Adrenal gland (tissue), 5 donors: ENCODE results near the gene TAGLN2.

Source experiments
- CTCF ChIP-seq, 6 experiments: fragments of 450-650 bp in 4 of 6; fragments of 200-600 bp in 2 of 6; sonication (generic) in 1 of 6; IDR thresholded peaks; 1 replicate in 5 of 6; 2 replicates in 1 of 6; pipeline versions ENCODE4 v1.5.1 to v1.8.0; 2016 to 2021; ENCODE audit warnings: antibody characterized with exemption in 6 of 6, mild to moderate bottlenecking in 2 of 6, moderate library complexity in 1 of 6
- POLR2A ChIP-seq, 2 donors: fragments of 450-650 bp; IDR thresholded peaks; one replicate each; pipeline ENCODE4 v1.6.1; 2017; ENCODE audit warnings: antibody characterized with exemption in 2 of 2, mild to moderate bottlenecking in 2 of 2, moderate library complexity in 1 of 2
- donor health status: DM: no; HTN: no; CAD: no.

DNA sequence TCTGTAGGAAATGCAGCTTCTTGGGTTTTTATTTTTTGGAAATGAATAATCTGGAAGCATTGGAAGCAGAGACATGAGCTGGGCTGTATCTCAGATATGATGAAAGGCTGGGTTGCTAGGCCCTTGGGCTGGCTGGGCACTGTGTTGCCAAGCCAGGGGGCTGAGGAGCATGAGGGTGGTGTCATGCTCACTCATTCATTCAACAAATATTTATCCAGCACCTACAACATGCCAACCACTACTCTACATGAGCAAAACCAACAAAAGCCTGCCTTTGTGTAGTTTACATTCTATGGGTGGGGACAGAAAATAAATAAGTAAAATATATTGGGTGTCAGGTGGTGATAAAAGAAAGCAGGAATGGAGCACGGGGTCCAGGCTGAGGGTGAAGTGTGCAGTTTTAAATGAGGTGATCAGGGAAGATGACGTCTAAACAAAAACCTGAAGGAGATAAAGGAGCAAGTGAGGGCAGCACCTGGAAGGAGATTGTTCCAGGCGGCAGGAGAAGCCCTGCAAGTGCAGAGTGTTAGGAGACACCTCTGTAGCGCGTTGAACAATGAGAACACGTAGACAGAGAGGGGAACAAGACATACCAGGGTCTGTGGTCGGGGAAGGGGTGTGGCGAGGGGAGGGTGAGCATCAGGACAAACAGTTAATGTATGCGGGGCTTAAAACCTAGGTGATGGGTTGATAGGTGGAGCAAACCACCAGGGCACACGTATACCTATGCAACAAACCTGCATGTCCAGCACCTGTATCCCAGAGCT, 10.9 kb downstream of the TAGLN2 start:
- TF ChIP-seq CTCF (IDR thresholded peaks at IDR 0.05) (no peak), POLR2A (IDR thresholded peaks at IDR 0.05) (no peak)
